HL-60 (cell line): ENCODE results near the gene PLXNA2.

Experiments used
- DNase-seq, 2 experiments: peaks; one replicate each; pipeline ENCODE4 v3.0.0-alpha.2; 2010 to 2020; ENCODE audit warnings: low read depth in 1 of 2, low spot score in 1 of 2
- H3K27ac ChIP-seq: fragments of 250-450 bp; sonication (Bioruptor Pico); replicated peaks from 2 replicates; pipeline ENCODE4 v1.5.1; 2020; ENCODE audit warnings: mild to moderate bottlenecking, moderate library complexity
- H3K27me3 ChIP-seq: fragments of 250-450 bp; sonication (Bioruptor Pico); 2 replicates; pipeline ENCODE4 v1.5.1; 2021; ENCODE audit warnings: mild to moderate bottlenecking, moderate library complexity; ENCODE audit not compliant: insufficient read depth, poor library complexity, severe bottlenecking
- H3K4me3 ChIP-seq: replicated peaks from 2 replicates; pipeline ENCODE4 v1.5.1; 2011; ENCODE audit warnings: mild to moderate bottlenecking, control low read depth, low read length; ENCODE audit not compliant: insufficient read depth
- CTCF ChIP-seq: IDR thresholded peaks from one replicate; pipeline ENCODE4 v1.5.1; 2011; ENCODE audit warnings: low read length, control low read depth, inconsistent platforms; ENCODE audit not compliant: insufficient read depth
- GABPA ChIP-seq: IDR thresholded peaks from 2 replicates; pipeline ENCODE4 v1.6.1; 2012; ENCODE audit warnings: low read depth
- POLR2AphosphoS5 ChIP-seq: IDR thresholded peaks from 2 replicates; pipeline ENCODE4 v1.6.1; 2012; ENCODE audit warnings: low read depth
- REST ChIP-seq: IDR thresholded peaks from 2 replicates; pipeline ENCODE4 v1.6.1; 2012; ENCODE audit warnings: low read depth; ENCODE audit not compliant: insufficient replicate concordance
- SPI1 ChIP-seq: IDR thresholded peaks from 2 replicates; pipeline ENCODE4 v1.6.1; 2012; ENCODE audit warnings: low read depth, mild to moderate bottlenecking, borderline replicate concordance

Gene PLXNA2

GRCh38 chr1:208047476-208047934, 196.7 kb downstream of the PLXNA2 start:
- H3K27me3 ChIP-seq, result peaks cover 7% of the 10 kb centered on the region
- no peak for DNase-seq
- H3K27ac ChIP-seq, result no peak overlapping the region
- TF ChIP-seq SPI1, result no peak
- TF ChIP-seq GABPA, result no peak
- TF ChIP-seq POLR2AphosphoS5, result no peak
- TF ChIP-seq CTCF, result no peak
- no peak for TF ChIP-seq REST
- H3K4me3 ChIP-seq, result no peak overlapping the region

- no peak for DNase-seq
- no peak overlapping the region for H3K4me3 ChIP-seq
- no peak overlapping the region for H3K27ac ChIP-seq
- peaks cover 7% of the 10 kb centered on the region for H3K27me3 ChIP-seq
- TF ChIP-seq REST (no peak), CTCF (no peak), GABPA (no peak), SPI1 (no peak), POLR2AphosphoS5 (no peak)
Observed at GRCh38 chr1:208045463-208046260, 198.5 kb downstream of the PLXNA2 start.

- TF ChIP-seq REST (no peak), GABPA (no peak), CTCF (no peak)
- Histone ChIP-seq H3K4me3 (no peak overlapping the region), H3K27ac (no peak overlapping the region), H3K27me3 (peaks cover 7% of the 10 kb centered on the region)
- DNase-seq, result no peak
Observed at GRCh38 chr1:208044589-208045462, 199.4 kb downstream of the PLXNA2 start.
